ENCODE results near the gene IGSF9. TPM values are rescaled to one million over a fixed set of nuclear protein-coding genes. Genes with fewer than 3 reads are reported as not detected.
"Not testable (repeated sequence)": the region's sequence is repeated elsewhere in the genome, so short reads cannot be mapped to it uniquely, and the experiment has no call there.

Gene IGSF9
- total and polyA plus RNA-seq, 2 of the 13 experiments (the other 11 are each of a cell fraction or from before 2014, with no cell fraction given) = 0.03 TPM; not detected in 1

DNA sequence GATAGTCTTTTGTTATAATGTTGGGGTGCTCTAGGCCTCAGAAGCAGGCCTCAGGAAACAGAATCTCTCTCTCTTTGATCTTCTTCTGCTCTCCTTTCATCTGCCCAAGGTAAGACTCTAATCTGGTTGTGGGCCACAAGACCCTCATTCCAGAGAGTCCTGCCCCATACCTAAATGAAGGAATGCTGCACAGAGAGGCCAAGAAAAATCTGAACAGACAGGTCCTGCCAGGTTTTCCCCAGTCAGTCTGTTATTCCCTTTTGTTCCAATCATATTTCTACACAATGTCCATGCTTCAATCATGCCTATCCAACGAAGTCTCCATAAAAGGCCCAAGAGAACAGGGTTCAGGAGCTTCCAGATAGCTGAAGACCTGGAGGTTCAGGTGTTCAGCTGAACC, 38.5 kb downstream of the IGSF9 start:
- Histone ChIP-seq H3K27ac (ENCODE audit: extremely low read length, insufficient read depth, low read length) (no peak overlapping the region), H3K9me3 (ENCODE audit: low read length) (no peaks in the 10 kb centered on the region), H4K20me1 (ENCODE audit: insufficient read depth, low read length) (no peaks in the 10 kb centered on the region), H3K79me2 (ENCODE audit: insufficient read depth, low read length) (no peaks in the 10 kb centered on the region), H3K27me3 (ENCODE audit: control insufficient read depth in 1 of 2, insufficient read depth in 2 of 2, low read length in 2 of 2) (peaks cover 0 to 4% of the 10 kb centered on the region in 2 experiments; a peak in 1 of 5 replicates), H3K4me1 (ENCODE audit: insufficient read depth, low read length) (peaks cover 13% of the 10 kb centered on the region), H2AFZ (ENCODE audit: low read length) (no peak overlapping the region), H3K4me3 (replicated peaks in 1 of 3; ENCODE audit: insufficient read depth in 1 of 3, low read depth in 2 of 3, low read length in 3 of 3) (no peak overlapping the region), H3K36me3 (replicated peaks in 1 of 2; ENCODE audit: control insufficient read depth in 1 of 2, insufficient read depth in 2 of 2, low read length in 2 of 2) (no peaks in the 10 kb centered on the region), H3K4me2 (ENCODE audit: low read depth, low read length) (no peak overlapping the region), H3K9ac (ENCODE audit: insufficient read depth, low read depth, low read length) (no peak overlapping the region)
- DNase-seq (ENCODE audit: low spot score) = no peak
- intact Hi-C loops (cut with micrococcal nuclease; ENCODE audit: unreplicated experiment) (no loop called here), in situ Hi-C loops (cut with HindIII; ENCODE audit: extremely low pct_ligation_motif_present, low pct_unique_long_range_greater_than_20kb) (no loop called here)
- TF ChIP-seq, protein P1, sequence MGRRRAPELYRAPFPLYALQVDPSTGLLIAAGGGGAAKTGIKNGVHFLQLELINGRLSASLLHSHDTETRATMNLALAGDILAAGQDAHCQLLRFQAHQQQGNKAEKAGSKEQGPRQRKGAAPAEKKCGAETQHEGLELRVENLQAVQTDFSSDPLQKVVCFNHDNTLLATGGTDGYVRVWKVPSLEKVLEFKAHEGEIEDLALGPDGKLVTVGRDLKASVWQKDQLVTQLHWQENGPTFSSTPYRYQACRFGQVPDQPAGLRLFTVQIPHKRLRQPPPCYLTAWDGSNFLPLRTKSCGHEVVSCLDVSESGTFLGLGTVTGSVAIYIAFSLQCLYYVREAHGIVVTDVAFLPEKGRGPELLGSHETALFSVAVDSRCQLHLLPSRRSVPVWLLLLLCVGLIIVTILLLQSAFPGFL (CRISPR knock-in tag; IDR thresholded peaks at IDR 0.05) = no peak
- no peak for TF ChIP-seq ZNF83 (CRISPR knock-in tag; IDR thresholded peaks at IDR 0.05; ENCODE audit: borderline replicate concordance)
- TF ChIP-seq, protein P2, sequence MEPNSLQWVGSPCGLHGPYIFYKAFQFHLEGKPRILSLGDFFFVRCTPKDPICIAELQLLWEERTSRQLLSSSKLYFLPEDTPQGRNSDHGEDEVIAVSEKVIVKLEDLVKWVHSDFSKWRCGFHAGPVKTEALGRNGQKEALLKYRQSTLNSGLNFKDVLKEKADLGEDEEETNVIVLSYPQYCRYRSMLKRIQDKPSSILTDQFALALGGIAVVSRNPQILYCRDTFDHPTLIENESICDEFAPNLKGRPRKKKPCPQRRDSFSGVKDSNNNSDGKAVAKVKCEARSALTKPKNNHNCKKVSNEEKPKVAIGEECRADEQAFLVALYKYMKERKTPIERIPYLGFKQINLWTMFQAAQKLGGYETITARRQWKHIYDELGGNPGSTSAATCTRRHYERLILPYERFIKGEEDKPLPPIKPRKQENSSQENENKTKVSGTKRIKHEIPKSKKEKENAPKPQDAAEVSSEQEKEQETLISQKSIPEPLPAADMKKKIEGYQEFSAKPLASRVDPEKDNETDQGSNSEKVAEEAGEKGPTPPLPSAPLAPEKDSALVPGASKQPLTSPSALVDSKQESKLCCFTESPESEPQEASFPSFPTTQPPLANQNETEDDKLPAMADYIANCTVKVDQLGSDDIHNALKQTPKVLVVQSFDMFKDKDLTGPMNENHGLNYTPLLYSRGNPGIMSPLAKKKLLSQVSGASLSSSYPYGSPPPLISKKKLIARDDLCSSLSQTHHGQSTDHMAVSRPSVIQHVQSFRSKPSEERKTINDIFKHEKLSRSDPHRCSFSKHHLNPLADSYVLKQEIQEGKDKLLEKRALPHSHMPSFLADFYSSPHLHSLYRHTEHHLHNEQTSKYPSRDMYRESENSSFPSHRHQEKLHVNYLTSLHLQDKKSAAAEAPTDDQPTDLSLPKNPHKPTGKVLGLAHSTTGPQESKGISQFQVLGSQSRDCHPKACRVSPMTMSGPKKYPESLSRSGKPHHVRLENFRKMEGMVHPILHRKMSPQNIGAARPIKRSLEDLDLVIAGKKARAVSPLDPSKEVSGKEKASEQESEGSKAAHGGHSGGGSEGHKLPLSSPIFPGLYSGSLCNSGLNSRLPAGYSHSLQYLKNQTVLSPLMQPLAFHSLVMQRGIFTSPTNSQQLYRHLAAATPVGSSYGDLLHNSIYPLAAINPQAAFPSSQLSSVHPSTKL (CRISPR knock-in tag; IDR thresholded peaks at IDR 0.05) = no peak
- TF ChIP-seq ONECUT2 (CRISPR knock-in tag; IDR thresholded peaks at IDR 0.05) = no peak
- WGBS (ENCODE audit: low lambda C conversion rate) = 6% methylated on average over 1 of the region's 1 CpG
- BruUV-seq (replicated peaks) = no TSS peak
- POLR2A ChIA-PET = no interaction called here
- CTCF ChIA-PET (ENCODE audit: low intra/inter-chr PET ratio, low total read pairs) = no interaction called here
- FAIRE-seq = no peak
- no peak for ATAC-seq

DNA sequence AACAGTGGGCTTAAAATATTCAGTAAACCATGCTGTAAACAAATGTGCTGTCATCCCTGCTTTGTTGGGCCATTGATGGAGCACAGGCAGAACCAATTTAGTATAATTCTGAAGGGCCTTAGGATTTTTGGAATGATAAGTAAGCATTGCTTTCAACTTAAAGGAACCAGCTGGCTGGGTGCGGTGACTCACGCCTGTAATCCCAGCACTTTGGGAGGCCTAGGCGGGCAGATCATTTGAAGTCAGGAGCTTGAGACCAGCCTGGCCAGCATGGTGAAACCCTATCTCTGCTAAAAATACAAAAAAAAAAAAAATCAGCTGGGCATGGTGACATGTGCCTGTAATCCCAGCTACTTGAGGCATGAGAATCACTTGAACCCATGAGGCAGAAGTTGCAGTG, 41.4 kb downstream of the IGSF9 start:
- H4K20me1 ChIP-seq (ENCODE audit: insufficient read depth, low read length); FAIRE-seq; H3K4me3 ChIP-seq (replicated peaks in 1 of 3; ENCODE audit: insufficient read depth in 1 of 3, low read depth in 2 of 3, low read length in 3 of 3); DNase-seq (ENCODE audit: low spot score); H3K9ac ChIP-seq (ENCODE audit: insufficient read depth, low read depth, low read length); H3K36me3 ChIP-seq (replicated peaks in 1 of 2; ENCODE audit: control insufficient read depth in 1 of 2, insufficient read depth in 2 of 2, low read length in 2 of 2); H3K4me2 ChIP-seq (ENCODE audit: low read depth, low read length); H3K27ac ChIP-seq (ENCODE audit: extremely low read length, insufficient read depth, low read length); BruUV-seq (replicated peaks); H3K27me3 ChIP-seq (ENCODE audit: control insufficient read depth in 1 of 2, insufficient read depth in 2 of 2, low read length in 2 of 2); POLR2A ChIA-PET; intact Hi-C loops (cut with micrococcal nuclease; ENCODE audit: unreplicated experiment); CTCF ChIA-PET (ENCODE audit: low intra/inter-chr PET ratio, low total read pairs); H3K79me2 ChIP-seq (ENCODE audit: insufficient read depth, low read length); in situ Hi-C loops (cut with HindIII; ENCODE audit: extremely low pct_ligation_motif_present, low pct_unique_long_range_greater_than_20kb); H3K4me1 ChIP-seq (ENCODE audit: insufficient read depth, low read length); ATAC-seq; H2AFZ ChIP-seq (ENCODE audit: low read length); H3K9me3 ChIP-seq (ENCODE audit: low read length): not testable (repeated sequence)
- 65% methylated on average over 3 of the region's 3 CpGs for WGBS (ENCODE audit: low lambda C conversion rate)
